Fibroblast of lung (primary cell): ENCODE results near the gene CFAP61. TPM values are rescaled to one million over a fixed set of nuclear protein-coding genes. Genes with fewer than 3 reads are reported as not detected.

Experiments used
- DNase-seq, 2 donors: peaks; one replicate each; pipeline versions ENCODE4 v3.0.0 to v3.0.0-alpha.2; 2010; ENCODE audit warnings: low read depth in 2 of 2
- H2AFZ ChIP-seq: 2 replicates; pipeline ENCODE4 v1.5.1; 2012; ENCODE audit warnings: low read length, control low read depth, inconsistent platforms
- H3K27ac ChIP-seq: 2 replicates; pipeline ENCODE4 v1.5.1; 2011; ENCODE audit warnings: low read length, control low read depth; ENCODE audit not compliant: insufficient read depth
- H3K27me3 ChIP-seq: 2 replicates; pipeline ENCODE4 v1.5.1; 2011; ENCODE audit warnings: mild to moderate bottlenecking, low read length; ENCODE audit not compliant: control insufficient read depth, insufficient read depth
- H3K36me3 ChIP-seq: 2 replicates; pipeline ENCODE4 v1.5.1; 2011; ENCODE audit warnings: low read length; ENCODE audit not compliant: control insufficient read depth, insufficient read depth
- H3K4me1 ChIP-seq: 2 replicates; pipeline ENCODE4 v1.5.1; 2011; ENCODE audit warnings: low read length; ENCODE audit not compliant: control insufficient read depth, insufficient read depth; ENCODE audit errors: extremely low read depth
- H3K4me2 ChIP-seq: 2 replicates; pipeline ENCODE4 v1.5.1; 2011; ENCODE audit warnings: low read length, control low read depth; ENCODE audit not compliant: insufficient read depth; ENCODE audit errors: extremely low read depth
- H3K4me3 ChIP-seq, 4 experiments: fragments of 200-600 bp in 1 of 4; sonication (generic) in 1 of 4; replicated peaks in 1 of 4; 2 replicates each; pipeline ENCODE4 v1.5.1; 2011 to 2016; ENCODE audit warnings: low read length in 4 of 4, low read depth in 3 of 4, mild to moderate bottlenecking in 3 of 4, control low read depth in 2 of 4, inconsistent platforms in 1 of 4, mixed read lengths in 1 of 4; ENCODE audit not compliant: insufficient read depth in 1 of 4; ENCODE audit errors: control extremely low read depth in 1 of 4
- H3K79me2 ChIP-seq: 2 replicates; pipeline ENCODE4 v1.5.1; 2012; ENCODE audit warnings: mild to moderate bottlenecking, low read length, inconsistent platforms; ENCODE audit not compliant: control insufficient read depth, insufficient read depth
- H3K9ac ChIP-seq: 2 replicates; pipeline ENCODE4 v1.5.1; 2011; ENCODE audit warnings: mild to moderate bottlenecking, low read length, control low read depth; ENCODE audit not compliant: insufficient read depth
- H3K9me3 ChIP-seq: 2 replicates; pipeline ENCODE4 v1.5.1; 2012; ENCODE audit warnings: low read depth, low read length; ENCODE audit not compliant: control insufficient read depth, insufficient read depth
- H4K20me1 ChIP-seq: 2 replicates; pipeline ENCODE4 v1.5.1; 2011; ENCODE audit warnings: low read length; ENCODE audit not compliant: control insufficient read depth, insufficient read depth; ENCODE audit errors: extremely low read depth
- EZH2 ChIP-seq: IDR thresholded peaks from 2 replicates; pipeline ENCODE4 v1.5.1; 2012; ENCODE audit warnings: low read length, control low read depth, mild to moderate bottlenecking; ENCODE audit errors: missing control alignments
- polyA plus RNA-seq, 2 donors: library from polyadenylated mRNA; depleted of rRNA in 1 of 2; stranded (reverse) in 1 of 2; unstranded in 1 of 2; fragments of >200 nt; gene quantifications; 2 replicates each; pipeline ENCODE4 v1.2.1, GENCODE V29; 2011 to 2012; ENCODE audit warnings: missing spikeins in 1 of 2
- total RNA-seq: library from RNA; depleted of rRNA; stranded (reverse); fragments of >200 nt; gene quantifications from 2 replicates; pipeline ENCODE4 v1.2.1, GENCODE V29; 2014
- TF ChIP-seq, protein P1 (sequence below), 2 donors: IDR thresholded peaks in 1 of 2; conservative IDR thresholded peaks in 1 of 2; 1 replicate in 1 of 2; 2 replicates in 1 of 2; pipeline ENCODE4 v1.5.1; 2011 to 2012; ENCODE audit warnings: low read length in 2 of 2, control low read depth in 1 of 2, inconsistent platforms in 1 of 2, low read depth in 1 of 2, mild to moderate bottlenecking in 1 of 2

The CFAP61 gene
- total and polyA plus RNA-seq, 2 donors (not counting 1 experiment from before 2014, with no cell fraction given): not detected

DNA sequence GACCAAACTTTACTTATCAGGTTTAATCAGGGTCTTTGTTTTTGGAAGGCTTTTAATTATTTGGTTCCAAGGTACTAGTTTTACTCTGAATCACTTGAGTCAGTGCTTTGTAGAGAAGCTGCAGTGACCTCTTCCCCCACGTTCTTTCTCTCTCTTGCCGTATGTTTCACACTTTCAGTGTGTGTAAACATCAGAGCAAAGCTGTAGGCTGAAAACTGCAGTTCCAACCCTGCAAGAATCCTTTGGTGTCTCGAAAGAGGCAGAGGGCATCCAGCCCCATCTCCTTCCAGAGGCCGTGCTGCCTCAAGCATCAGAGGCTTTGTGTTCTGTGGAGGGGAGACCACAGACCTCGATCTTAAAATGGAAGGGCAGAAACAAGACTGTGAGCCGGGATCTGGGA is 42.1 kb downstream of the CFAP61 start:
- DNase-seq: no peak
- H3K9me3 ChIP-seq: no peaks in the 10 kb centered on the region
- no peaks in the 10 kb centered on the region for H3K36me3 ChIP-seq
- H2AFZ ChIP-seq: no peak overlapping the region
- H3K4me2 ChIP-seq: no peak overlapping the region
- H3K9ac ChIP-seq: no peak overlapping the region
- peaks cover 3% of the 10 kb centered on the region for H3K27me3 ChIP-seq
- no peak overlapping the region for H3K4me3 ChIP-seq
- H3K4me1 ChIP-seq: no peaks in the 10 kb centered on the region
- no peaks in the 10 kb centered on the region for H3K79me2 ChIP-seq
- TF ChIP-seq, protein P1, sequence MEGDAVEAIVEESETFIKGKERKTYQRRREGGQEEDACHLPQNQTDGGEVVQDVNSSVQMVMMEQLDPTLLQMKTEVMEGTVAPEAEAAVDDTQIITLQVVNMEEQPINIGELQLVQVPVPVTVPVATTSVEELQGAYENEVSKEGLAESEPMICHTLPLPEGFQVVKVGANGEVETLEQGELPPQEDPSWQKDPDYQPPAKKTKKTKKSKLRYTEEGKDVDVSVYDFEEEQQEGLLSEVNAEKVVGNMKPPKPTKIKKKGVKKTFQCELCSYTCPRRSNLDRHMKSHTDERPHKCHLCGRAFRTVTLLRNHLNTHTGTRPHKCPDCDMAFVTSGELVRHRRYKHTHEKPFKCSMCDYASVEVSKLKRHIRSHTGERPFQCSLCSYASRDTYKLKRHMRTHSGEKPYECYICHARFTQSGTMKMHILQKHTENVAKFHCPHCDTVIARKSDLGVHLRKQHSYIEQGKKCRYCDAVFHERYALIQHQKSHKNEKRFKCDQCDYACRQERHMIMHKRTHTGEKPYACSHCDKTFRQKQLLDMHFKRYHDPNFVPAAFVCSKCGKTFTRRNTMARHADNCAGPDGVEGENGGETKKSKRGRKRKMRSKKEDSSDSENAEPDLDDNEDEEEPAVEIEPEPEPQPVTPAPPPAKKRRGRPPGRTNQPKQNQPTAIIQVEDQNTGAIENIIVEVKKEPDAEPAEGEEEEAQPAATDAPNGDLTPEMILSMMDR (conservative IDR thresholded peaks at IDR 0.05 in 1 of 2, IDR thresholded peaks at IDR 0.05 in 1 of 2; ENCODE audit: low read depth in 1 of 2, low read length in 2 of 2): no peak
- no peak for TF ChIP-seq EZH2
- no peaks in the 10 kb centered on the region for H4K20me1 ChIP-seq
- H3K27ac ChIP-seq: no peak overlapping the region

DNA sequence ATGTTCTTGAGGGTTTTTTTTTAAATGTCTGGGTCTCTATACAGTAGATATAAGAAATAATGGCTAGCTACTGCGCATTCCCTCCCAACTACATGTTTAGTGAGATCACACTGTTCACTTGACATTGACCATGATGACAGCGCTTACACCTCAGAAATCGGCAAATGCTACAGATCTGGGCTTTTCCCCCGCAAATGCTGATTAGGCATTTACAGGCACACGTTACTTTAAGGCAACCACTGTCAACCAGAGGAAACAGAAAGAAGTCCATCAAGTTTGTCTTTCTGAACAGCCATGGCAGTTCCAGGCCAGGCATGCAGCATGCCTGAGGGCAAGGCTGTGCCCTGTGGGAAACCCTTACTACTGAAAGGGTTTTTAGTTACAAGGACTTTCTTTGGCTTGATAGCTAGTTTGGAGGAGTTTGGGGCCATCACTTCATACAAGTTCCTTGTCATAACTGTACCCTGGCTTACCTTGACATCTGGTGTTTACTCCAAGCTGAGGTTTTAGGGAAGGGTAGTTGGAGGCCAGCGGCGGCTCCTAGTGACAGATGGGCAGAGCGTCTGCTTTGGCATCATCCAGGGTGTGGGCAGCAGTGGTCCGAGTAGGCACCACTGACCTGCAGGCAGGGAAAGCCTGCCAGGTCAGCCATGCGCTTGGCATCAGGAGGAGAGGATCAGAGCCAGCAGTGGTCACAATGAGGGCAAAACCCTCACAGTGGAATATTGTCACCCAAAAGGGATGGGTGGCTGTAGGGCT is 43.0 kb downstream of the CFAP61 start:
- Histone ChIP-seq H2AFZ (no peak overlapping the region), H3K27me3 (peaks cover 3% of the 10 kb centered on the region), H3K79me2 (no peaks in the 10 kb centered on the region), H3K4me3 (no peak overlapping the region), H3K9ac (no peak overlapping the region), H3K27ac (no peak overlapping the region), H3K36me3 (no peaks in the 10 kb centered on the region), H3K9me3 (no peaks in the 10 kb centered on the region), H3K4me2 (no peak overlapping the region), H4K20me1 (no peaks in the 10 kb centered on the region), H3K4me1 (no peaks in the 10 kb centered on the region)
- TF ChIP-seq EZH2: no peak
- TF ChIP-seq, protein P1 (conservative IDR thresholded peaks at IDR 0.05 in 1 of 2, IDR thresholded peaks at IDR 0.05 in 1 of 2; ENCODE audit: low read depth in 1 of 2, low read length in 2 of 2): no peak
- no peak for DNase-seq

DNA sequence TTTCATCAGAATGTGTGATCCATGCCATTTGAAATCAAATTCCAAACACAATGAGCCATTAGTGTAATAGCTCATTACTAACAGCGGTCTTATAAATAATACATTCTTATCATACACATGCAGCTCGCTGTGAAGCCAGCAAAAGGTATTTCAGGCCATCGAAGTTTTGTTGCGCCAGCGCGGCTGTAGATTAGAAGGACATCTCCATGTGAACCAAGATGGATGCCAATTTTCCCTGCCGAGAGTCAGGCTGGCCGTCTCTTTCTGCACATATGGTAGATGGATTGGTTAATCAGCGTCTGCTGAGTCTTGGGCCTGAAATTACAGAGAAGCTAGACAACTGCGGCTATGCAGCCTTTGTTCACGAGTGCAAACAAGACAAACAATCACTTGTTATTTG is 44.1 kb downstream of the CFAP61 start:
- H3K9ac ChIP-seq: no peak overlapping the region
- no peaks in the 10 kb centered on the region for H3K36me3 ChIP-seq
- no peak overlapping the region for H2AFZ ChIP-seq
- H4K20me1 ChIP-seq: no peaks in the 10 kb centered on the region
- TF ChIP-seq, protein P1 (conservative IDR thresholded peaks at IDR 0.05 in 1 of 2, IDR thresholded peaks at IDR 0.05 in 1 of 2; ENCODE audit: low read depth in 1 of 2, low read length in 2 of 2): no peak
- TF ChIP-seq EZH2: no peak
- no peaks in the 10 kb centered on the region for H3K79me2 ChIP-seq
- peaks cover 3% of the 10 kb centered on the region for H3K27me3 ChIP-seq
- H3K4me1 ChIP-seq: no peaks in the 10 kb centered on the region
- no peak for DNase-seq
- H3K27ac ChIP-seq: no peak overlapping the region
- H3K4me3 ChIP-seq: no peak overlapping the region
- H3K4me2 ChIP-seq: no peak overlapping the region
- no peaks in the 10 kb centered on the region for H3K9me3 ChIP-seq
